PFSK-1 (cell line): ENCODE measurements around the gene WNT7B.

Experiments
- POLR2AphosphoS5 ChIP-seq: IDR thresholded peaks from 2 replicates; pipeline ENCODE4 v1.6.1; 2012; ENCODE audit warnings: low read depth, mild to moderate bottlenecking, control low read depth, low read length, moderate library complexity
- TF ChIP-seq, protein P1 (sequence below), 2 experiments: IDR thresholded peaks; 2 replicates each; pipeline versions ENCODE4 v1.6.1 to v1.8.0; 2011 to 2012; ENCODE audit warnings: low read depth in 2 of 2, low read length in 2 of 2, control low read depth in 1 of 2, inconsistent platforms in 1 of 2, mild to moderate bottlenecking in 1 of 2, moderate library complexity in 1 of 2; ENCODE audit not compliant: insufficient read depth in 1 of 2

DNA sequence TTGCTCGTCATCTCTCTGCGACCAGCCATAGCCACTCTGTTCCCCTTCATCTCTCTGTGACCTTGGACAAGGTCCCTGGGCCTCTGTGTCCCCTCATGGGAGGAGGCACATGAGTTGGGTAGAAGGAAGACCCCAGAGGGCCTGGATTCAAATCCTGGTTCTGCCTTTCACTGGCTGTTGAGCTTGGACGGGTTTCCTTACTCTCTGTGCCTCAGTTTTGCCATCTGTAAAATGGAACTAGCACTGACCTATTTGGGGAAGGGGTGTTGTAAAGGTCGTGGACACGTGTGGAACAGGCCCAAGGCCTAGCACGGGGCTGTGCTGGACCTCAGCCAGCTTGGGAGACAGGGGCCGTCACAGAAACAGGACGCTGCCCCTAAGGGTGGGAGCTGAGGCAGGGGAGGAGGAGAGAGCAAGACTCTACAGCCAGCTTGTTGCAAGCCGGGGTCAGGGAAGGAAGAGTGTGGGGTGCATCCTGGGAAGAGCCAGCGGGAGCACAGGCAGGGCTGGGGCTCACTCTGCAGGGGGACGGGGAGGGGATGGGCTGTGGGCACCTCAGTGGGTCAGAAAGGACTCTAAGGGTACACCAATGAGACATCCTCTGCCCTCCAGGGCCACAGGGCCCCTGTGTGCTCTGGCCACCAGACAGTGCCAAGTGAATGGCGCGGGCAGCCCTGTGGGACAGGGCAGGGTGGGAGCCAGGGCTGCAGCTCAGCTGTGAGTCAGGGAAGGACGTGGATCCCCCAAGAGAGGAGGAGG is 59.1 kb downstream of the WNT7B start:
- TF ChIP-seq, protein P1, sequence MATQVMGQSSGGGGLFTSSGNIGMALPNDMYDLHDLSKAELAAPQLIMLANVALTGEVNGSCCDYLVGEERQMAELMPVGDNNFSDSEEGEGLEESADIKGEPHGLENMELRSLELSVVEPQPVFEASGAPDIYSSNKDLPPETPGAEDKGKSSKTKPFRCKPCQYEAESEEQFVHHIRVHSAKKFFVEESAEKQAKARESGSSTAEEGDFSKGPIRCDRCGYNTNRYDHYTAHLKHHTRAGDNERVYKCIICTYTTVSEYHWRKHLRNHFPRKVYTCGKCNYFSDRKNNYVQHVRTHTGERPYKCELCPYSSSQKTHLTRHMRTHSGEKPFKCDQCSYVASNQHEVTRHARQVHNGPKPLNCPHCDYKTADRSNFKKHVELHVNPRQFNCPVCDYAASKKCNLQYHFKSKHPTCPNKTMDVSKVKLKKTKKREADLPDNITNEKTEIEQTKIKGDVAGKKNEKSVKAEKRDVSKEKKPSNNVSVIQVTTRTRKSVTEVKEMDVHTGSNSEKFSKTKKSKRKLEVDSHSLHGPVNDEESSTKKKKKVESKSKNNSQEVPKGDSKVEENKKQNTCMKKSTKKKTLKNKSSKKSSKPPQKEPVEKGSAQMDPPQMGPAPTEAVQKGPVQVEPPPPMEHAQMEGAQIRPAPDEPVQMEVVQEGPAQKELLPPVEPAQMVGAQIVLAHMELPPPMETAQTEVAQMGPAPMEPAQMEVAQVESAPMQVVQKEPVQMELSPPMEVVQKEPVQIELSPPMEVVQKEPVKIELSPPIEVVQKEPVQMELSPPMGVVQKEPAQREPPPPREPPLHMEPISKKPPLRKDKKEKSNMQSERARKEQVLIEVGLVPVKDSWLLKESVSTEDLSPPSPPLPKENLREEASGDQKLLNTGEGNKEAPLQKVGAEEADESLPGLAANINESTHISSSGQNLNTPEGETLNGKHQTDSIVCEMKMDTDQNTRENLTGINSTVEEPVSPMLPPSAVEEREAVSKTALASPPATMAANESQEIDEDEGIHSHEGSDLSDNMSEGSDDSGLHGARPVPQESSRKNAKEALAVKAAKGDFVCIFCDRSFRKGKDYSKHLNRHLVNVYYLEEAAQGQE (IDR thresholded peaks at IDR 0.05; ENCODE audit: insufficient read depth in 1 of 2, low read depth in 2 of 2, low read length in 2 of 2), result no peak
- no peak for TF ChIP-seq POLR2AphosphoS5
